Lung (tissue), 12 donors: ENCODE data around the gene P2RY2. TPM values are rescaled to one million over a fixed set of nuclear protein-coding genes. Genes with fewer than 3 reads are reported as not detected.
A peak's percentile ranks its signal among the peaks of the same experiment; 100 is the strongest.

Source experiments
- ATAC-seq: fragments of 200-7000 bp; cut with Tn5 transposase; one replicate; pipeline ENCODE4 v1.9.1; 2020; ENCODE audit warnings: moderate number of reproducible peaks; ENCODE audit not compliant: insufficient read depth, low FRiP score
- DNase-seq, 3 donors: peaks; one replicate each; pipeline ENCODE4 v3.0.0-alpha.2; 2013 to 2017
- H3K27ac ChIP-seq, 2 donors: one replicate each; pipeline ENCODE4 v1.5.1; 2013; ENCODE audit warnings: mild to moderate bottlenecking in 2 of 2, moderate library complexity in 2 of 2, control low read depth in 1 of 2, inconsistent platforms in 1 of 2, low read depth in 1 of 2, low read length in 1 of 2
- H3K27me3 ChIP-seq, 3 donors: one replicate each; pipeline ENCODE4 v1.5.1; 2013; ENCODE audit warnings: low read length in 2 of 3; ENCODE audit not compliant: control insufficient read depth in 3 of 3, insufficient read depth in 3 of 3
- H3K36me3 ChIP-seq, 4 donors: one replicate each; pipeline ENCODE4 v1.5.1; 2013; ENCODE audit warnings: low read length in 4 of 4, mild to moderate bottlenecking in 1 of 4, moderate library complexity in 1 of 4; ENCODE audit not compliant: control insufficient read depth in 4 of 4, insufficient read depth in 4 of 4
- H3K4me1 ChIP-seq, 5 donors: one replicate each; pipeline ENCODE4 v1.5.1; 2013; ENCODE audit warnings: low read length in 5 of 5, mild to moderate bottlenecking in 2 of 5, moderate library complexity in 1 of 5; ENCODE audit not compliant: control insufficient read depth in 5 of 5, insufficient read depth in 5 of 5
- H3K4me3 ChIP-seq: one replicate; pipeline ENCODE4 v1.5.1; 2013; ENCODE audit warnings: mild to moderate bottlenecking, control low read depth, moderate library complexity
- H3K9ac ChIP-seq, 2 donors: one replicate each; pipeline ENCODE4 v1.5.1; 2013; ENCODE audit warnings: low read length in 2 of 2, control low read depth in 1 of 2; ENCODE audit not compliant: insufficient read depth in 1 of 2
- H3K9me3 ChIP-seq, 4 donors: one replicate each; pipeline ENCODE4 v1.5.1; 2013; ENCODE audit warnings: low read length in 3 of 4, mild to moderate bottlenecking in 1 of 4, moderate library complexity in 1 of 4; ENCODE audit not compliant: control insufficient read depth in 4 of 4, insufficient read depth in 3 of 4
- WGBS, 2 donors: extraction: QIAGEN DNeasy Blood & Tissue Kit; methylation state at CpG; one replicate each; pipeline ENCODE4 v1.1.7; 2013; 5-methylcytosine and 5-hydroxymethylcytosine counted together
- polyA plus RNA-seq, 2 donors: library from polyadenylated mRNA; stranded (reverse); fragments of 200-250 nt; gene quantifications; one replicate each; pipeline ENCODE4 v1.2.1, GENCODE V29; 2013
- total RNA-seq, 2 donors: library from RNA; depleted of rRNA in 1 of 2; stranded (reverse); fragments of >200 nt in 1 of 2; gene quantifications; one replicate each; pipeline ENCODE4 v1.2.1, GENCODE V29; 2014 to 2021
- TF ChIP-seq, protein P1 (sequence below): IDR thresholded peaks from 2 replicates; pipeline ENCODE4 v1.5.1; 2012; ENCODE audit warnings: mild to moderate bottlenecking; ENCODE audit errors: control extremely low read depth, extremely low read depth
- donor health status: control.
- donor health status: control.
- donor health status: Bipolar disorder and iron deficiency.
- donor health status: healthy.
- donor health status: DM: yes; HTN: yes; CAD: no.

P2RY2 gene
- total and polyA plus RNA-seq, 4 donors: 3.1 to 13.0 (median 6.5) TPM

DNA sequence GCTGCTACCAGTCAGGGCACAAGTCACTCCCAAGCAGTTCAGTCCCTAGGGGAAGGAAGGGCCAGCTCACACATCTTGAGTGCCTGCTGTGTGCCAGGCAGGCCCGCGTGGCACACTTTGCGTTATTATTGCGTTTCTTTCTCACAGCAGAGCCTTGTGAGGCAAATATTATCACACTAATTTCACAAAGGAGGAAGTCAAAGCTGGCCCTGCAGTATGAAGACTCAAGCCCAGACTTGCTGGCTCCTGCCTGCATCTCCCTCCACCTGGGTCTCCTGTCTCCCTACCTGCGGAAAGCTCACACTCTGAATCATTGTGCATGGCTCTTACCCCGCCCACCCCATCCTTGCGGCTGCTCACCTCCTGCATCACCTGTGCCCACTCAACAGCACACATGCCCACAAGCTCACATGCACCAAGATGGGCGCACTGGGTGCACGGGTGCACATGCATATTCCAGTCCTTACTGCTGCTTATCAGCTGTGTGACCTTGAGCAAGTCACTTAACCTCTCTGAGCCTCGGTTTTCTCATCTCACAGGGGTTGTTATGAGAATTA is 31.7 kb upstream of the P2RY2 start:
- no peak overlapping the region for H3K27ac ChIP-seq
- peaks cover 0 to 9% (median 6%) of the 10 kb centered on the region in 5 donors for H3K4me1 ChIP-seq
- no peak overlapping the region for H3K4me3 ChIP-seq
- H3K9ac ChIP-seq: no peak overlapping the region
- DNase-seq (no peak), ATAC-seq (no peak)
- H3K9me3 ChIP-seq: no peaks in the 10 kb centered on the region
- TF ChIP-seq, protein P1, sequence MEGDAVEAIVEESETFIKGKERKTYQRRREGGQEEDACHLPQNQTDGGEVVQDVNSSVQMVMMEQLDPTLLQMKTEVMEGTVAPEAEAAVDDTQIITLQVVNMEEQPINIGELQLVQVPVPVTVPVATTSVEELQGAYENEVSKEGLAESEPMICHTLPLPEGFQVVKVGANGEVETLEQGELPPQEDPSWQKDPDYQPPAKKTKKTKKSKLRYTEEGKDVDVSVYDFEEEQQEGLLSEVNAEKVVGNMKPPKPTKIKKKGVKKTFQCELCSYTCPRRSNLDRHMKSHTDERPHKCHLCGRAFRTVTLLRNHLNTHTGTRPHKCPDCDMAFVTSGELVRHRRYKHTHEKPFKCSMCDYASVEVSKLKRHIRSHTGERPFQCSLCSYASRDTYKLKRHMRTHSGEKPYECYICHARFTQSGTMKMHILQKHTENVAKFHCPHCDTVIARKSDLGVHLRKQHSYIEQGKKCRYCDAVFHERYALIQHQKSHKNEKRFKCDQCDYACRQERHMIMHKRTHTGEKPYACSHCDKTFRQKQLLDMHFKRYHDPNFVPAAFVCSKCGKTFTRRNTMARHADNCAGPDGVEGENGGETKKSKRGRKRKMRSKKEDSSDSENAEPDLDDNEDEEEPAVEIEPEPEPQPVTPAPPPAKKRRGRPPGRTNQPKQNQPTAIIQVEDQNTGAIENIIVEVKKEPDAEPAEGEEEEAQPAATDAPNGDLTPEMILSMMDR: no peak
- H3K27me3 ChIP-seq: no peaks in the 10 kb centered on the region
- no peaks in the 10 kb centered on the region for H3K36me3 ChIP-seq
- 64 to 70% methylated on average over 10 of the region's 10 CpGs for WGBS, 2 donors

- H3K27ac ChIP-seq: no peak overlapping the region
- no peaks in the 10 kb centered on the region for H3K27me3 ChIP-seq
- H3K36me3 ChIP-seq: no peaks in the 10 kb centered on the region
- TF ChIP-seq, protein P1: no peak
- H3K9ac ChIP-seq: no peak overlapping the region
- H3K4me1 ChIP-seq: peaks cover 0 to 9% (median 6%) of the 10 kb centered on the region in 5 donors
- no peak overlapping the region for H3K4me3 ChIP-seq
- WGBS, 2 donors: 37 to 45% methylated on average over 4 of the region's 4 CpGs
- no peak for ATAC-seq
- no peak for DNase-seq
- H3K9me3 ChIP-seq: no peaks in the 10 kb centered on the region
Measured at GRCh38 chr11:73186886-73187285, 31.2 kb upstream of the P2RY2 start.

DNA sequence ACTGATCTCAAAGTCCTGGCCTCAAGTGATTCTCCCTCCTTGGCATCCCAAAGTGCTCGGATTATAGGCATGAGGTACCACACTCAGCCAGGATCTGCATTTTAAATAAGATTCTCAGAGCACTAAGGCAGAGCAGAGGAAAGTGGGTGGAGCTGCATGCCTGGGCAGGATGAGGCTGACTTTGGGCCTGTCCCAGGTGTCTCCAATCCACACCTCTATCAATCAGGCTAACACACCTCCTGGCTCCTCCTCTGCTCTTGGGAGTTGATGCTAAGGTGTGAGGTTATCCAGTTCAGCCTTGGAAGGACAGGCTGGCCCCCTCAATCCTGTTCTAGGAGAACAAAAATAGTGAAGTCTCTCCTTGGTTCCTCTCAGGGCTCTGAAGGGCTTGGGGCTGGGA is 30.2 kb upstream of the P2RY2 start:
- no peak overlapping the region for H3K9ac ChIP-seq
- H3K27ac ChIP-seq: no peak overlapping the region
- no peaks in the 10 kb centered on the region for H3K36me3 ChIP-seq
- no peak overlapping the region for H3K4me3 ChIP-seq
- H3K9me3 ChIP-seq: no peaks in the 10 kb centered on the region
- WGBS, 2 donors: 83 to 95% methylated on average over 1 of the region's 1 CpG
- H3K4me1 ChIP-seq: peaks cover 0 to 9% (median 6%) of the 10 kb centered on the region in 5 donors
- DNase-seq (no peak), ATAC-seq (no peak)
- no peaks in the 10 kb centered on the region for H3K27me3 ChIP-seq
- TF ChIP-seq, protein P1: no peak

- no peak overlapping the region for H3K9ac ChIP-seq
- WGBS, 2 donors: 73 to 79% methylated on average over 4 of the region's 4 CpGs
- H3K27ac ChIP-seq: peak overlapping the region in 1 of 2 donors; percentile 14
- peaks cover 0 to 9% (median 6%) of the 10 kb centered on the region in 5 donors for H3K4me1 ChIP-seq
- ATAC-seq: no peak
- TF ChIP-seq, protein P1: no peak
- H3K9me3 ChIP-seq: no peaks in the 10 kb centered on the region
- DNase-seq: no peak
- no peak overlapping the region for H3K4me3 ChIP-seq
- H3K27me3 ChIP-seq: no peaks in the 10 kb centered on the region
- no peaks in the 10 kb centered on the region for H3K36me3 ChIP-seq
Measured at GRCh38 chr11:73188301-73188700, 29.8 kb upstream of the P2RY2 start.
